Measurements from ENCODE around the gene FAM114A2. TPM values are rescaled to one million over a fixed set of nuclear protein-coding genes. Genes with fewer than 3 reads are reported as not detected.

Gene FAM114A2
- total and polyA plus RNA-seq, 4 donors: 5.4 to 18.3 (median 11.6) TPM

DNA sequence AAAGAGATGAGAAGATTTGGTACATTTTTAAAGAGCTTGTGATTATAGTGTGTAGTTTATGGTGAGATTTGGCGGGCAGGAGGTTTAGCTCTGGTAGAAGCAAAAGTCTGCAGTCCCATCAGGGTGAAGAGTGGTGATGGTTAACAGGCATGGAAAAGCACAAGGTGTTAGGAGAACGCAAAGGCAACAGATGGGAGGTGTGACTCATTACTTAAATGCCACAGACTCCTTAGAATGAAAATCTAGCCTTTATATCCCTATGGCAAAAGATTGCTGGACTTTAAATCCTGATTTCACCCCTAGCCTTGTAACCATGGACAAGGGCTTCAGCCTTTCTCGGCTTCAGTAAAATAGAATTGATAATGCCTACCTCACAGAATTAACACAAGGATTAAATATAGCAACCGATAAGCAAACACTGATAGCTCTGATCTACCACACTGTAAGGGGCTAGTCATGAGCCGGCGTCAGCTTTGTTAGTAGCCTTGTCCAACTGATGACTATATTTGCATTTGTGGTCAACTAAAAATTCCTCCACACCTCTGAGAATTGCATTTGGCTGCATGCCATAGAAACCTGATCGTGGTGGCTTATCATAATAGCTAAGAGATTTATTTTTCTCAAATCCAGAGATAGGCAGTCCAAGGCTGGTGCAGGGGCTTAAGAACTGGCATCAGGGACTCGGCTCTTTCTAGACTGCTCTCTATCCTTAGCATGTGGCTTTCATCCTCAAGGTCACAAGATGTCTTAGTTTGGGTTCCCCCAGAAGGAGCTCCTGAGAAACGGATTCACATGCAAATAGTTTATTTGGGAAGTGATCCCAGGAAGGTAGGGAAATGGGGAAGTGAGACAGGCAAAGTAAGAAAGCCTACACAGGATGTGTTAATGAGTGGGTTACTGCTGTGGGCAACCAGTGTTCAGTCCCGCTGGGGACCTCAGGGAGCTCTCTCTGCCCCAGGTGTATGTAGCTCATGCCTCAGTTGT lies 19.6 kb upstream of the FAM114A2 start (continued):
- TF ChIP-seq, protein P1, sequence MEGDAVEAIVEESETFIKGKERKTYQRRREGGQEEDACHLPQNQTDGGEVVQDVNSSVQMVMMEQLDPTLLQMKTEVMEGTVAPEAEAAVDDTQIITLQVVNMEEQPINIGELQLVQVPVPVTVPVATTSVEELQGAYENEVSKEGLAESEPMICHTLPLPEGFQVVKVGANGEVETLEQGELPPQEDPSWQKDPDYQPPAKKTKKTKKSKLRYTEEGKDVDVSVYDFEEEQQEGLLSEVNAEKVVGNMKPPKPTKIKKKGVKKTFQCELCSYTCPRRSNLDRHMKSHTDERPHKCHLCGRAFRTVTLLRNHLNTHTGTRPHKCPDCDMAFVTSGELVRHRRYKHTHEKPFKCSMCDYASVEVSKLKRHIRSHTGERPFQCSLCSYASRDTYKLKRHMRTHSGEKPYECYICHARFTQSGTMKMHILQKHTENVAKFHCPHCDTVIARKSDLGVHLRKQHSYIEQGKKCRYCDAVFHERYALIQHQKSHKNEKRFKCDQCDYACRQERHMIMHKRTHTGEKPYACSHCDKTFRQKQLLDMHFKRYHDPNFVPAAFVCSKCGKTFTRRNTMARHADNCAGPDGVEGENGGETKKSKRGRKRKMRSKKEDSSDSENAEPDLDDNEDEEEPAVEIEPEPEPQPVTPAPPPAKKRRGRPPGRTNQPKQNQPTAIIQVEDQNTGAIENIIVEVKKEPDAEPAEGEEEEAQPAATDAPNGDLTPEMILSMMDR (IDR thresholded peaks at IDR 0.05; ENCODE audit: low read depth, low read length, missing input control): no peak
- TF ChIP-seq GABPA (IDR thresholded peaks at IDR 0.05 in 1 of 2, conservative IDR thresholded peaks at IDR 0.05 in 1 of 2) (no peak), RAD21 (IDR thresholded peaks at IDR 0.05) (no peak)

DNA sequence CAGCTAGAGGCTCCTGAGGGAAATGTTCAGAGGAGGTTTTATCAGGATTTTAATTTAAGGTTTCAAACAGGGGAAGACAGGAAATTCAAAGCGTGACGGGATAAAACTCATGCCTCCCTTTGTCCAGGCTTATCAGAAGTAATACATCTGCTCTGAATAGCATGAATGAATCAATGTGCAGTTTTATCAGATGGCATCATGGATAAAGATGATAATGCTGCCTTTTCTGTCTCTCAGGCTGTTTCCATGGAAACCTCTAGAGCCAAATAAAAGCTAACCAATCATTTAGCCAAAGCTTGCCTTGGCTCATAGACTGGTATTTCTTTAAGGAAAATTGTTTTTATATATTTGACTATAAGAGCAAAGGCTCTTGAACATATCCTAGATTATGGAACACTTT lies 16.5 kb upstream of the FAM114A2 start:
- Histone ChIP-seq H3K27ac (ENCODE audit: low read depth in 1 of 2, low read length in 2 of 2) (no peak overlapping the region), H3K9ac (ENCODE audit: low read depth in 1 of 2, low read length in 2 of 2) (no peak overlapping the region), H3K27me3 (ENCODE audit: control insufficient read depth in 4 of 4, insufficient read depth in 4 of 4, low read length in 3 of 4) (no peaks in the 10 kb centered on the region), H3K9me3 (ENCODE audit: control insufficient read depth in 4 of 4, low read length in 3 of 4) (no peaks in the 10 kb centered on the region), H3K36me3 (ENCODE audit: control insufficient read depth in 4 of 4, insufficient read depth in 3 of 4, low read depth in 1 of 4, low read length in 3 of 4) (peaks cover 2 to 11% (median 8%) of the 10 kb centered on the region in 4 donors), H3K4me1 (ENCODE audit: control insufficient read depth in 4 of 4, insufficient read depth in 4 of 4, low read length in 3 of 4) (peaks cover 0 to 11% (median 7%) of the 10 kb centered on the region in 4 donors), H3K4me3 (ENCODE audit: low read depth in 1 of 3, low read length in 3 of 3) (no peak overlapping the region)
- TF ChIP-seq FOXA2 (IDR thresholded peaks at IDR 0.05) (no peak), JUND (IDR thresholded peaks at IDR 0.05) (no peak), RXRA (IDR thresholded peaks at IDR 0.05) (no peak)
- TF ChIP-seq, protein P1 (IDR thresholded peaks at IDR 0.05; ENCODE audit: low read depth, low read length, missing input control): no peak
- TF ChIP-seq, protein P2, sequence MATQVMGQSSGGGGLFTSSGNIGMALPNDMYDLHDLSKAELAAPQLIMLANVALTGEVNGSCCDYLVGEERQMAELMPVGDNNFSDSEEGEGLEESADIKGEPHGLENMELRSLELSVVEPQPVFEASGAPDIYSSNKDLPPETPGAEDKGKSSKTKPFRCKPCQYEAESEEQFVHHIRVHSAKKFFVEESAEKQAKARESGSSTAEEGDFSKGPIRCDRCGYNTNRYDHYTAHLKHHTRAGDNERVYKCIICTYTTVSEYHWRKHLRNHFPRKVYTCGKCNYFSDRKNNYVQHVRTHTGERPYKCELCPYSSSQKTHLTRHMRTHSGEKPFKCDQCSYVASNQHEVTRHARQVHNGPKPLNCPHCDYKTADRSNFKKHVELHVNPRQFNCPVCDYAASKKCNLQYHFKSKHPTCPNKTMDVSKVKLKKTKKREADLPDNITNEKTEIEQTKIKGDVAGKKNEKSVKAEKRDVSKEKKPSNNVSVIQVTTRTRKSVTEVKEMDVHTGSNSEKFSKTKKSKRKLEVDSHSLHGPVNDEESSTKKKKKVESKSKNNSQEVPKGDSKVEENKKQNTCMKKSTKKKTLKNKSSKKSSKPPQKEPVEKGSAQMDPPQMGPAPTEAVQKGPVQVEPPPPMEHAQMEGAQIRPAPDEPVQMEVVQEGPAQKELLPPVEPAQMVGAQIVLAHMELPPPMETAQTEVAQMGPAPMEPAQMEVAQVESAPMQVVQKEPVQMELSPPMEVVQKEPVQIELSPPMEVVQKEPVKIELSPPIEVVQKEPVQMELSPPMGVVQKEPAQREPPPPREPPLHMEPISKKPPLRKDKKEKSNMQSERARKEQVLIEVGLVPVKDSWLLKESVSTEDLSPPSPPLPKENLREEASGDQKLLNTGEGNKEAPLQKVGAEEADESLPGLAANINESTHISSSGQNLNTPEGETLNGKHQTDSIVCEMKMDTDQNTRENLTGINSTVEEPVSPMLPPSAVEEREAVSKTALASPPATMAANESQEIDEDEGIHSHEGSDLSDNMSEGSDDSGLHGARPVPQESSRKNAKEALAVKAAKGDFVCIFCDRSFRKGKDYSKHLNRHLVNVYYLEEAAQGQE (IDR thresholded peaks at IDR 0.05): no peak
- WGBS: 94% methylated on average over 2 of the region's 2 CpGs
- DNase-seq (ENCODE audit: low spot score): no peak

DNA sequence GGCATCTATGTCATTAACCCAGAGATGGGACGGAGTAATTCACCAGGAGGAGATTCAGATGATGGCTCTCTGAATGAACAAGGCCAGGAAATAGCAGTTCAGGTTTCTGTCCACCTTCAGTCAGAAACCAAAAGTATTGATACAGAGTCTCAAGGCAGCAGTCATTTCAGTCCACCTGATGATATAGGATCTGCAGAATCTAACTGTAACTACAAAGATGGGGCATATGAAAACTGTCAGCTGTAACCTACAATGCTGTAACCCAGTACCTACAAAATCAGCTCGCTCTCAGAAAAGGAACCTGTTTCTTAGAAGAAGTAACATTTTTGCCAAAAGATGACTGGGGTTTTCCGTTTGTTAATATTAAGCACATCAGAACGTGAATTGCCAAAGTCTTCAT lies 14.8 kb upstream of the FAM114A2 start:
- Histone ChIP-seq H3K27ac (ENCODE audit: low read depth in 1 of 2, low read length in 2 of 2) (no peak overlapping the region), H3K27me3 (ENCODE audit: control insufficient read depth in 4 of 4, insufficient read depth in 4 of 4, low read length in 3 of 4) (no peaks in the 10 kb centered on the region), H3K36me3 (ENCODE audit: control insufficient read depth in 4 of 4, insufficient read depth in 3 of 4, low read depth in 1 of 4, low read length in 3 of 4) (peaks cover 2 to 11% (median 8%) of the 10 kb centered on the region in 4 donors), H3K9ac (ENCODE audit: low read depth in 1 of 2, low read length in 2 of 2) (no peak overlapping the region), H3K4me1 (ENCODE audit: control insufficient read depth in 4 of 4, insufficient read depth in 4 of 4, low read length in 3 of 4) (no peaks in the 10 kb centered on the region), H3K4me3 (ENCODE audit: low read depth in 1 of 3, low read length in 3 of 3) (no peak overlapping the region), H3K9me3 (ENCODE audit: control insufficient read depth in 4 of 4, low read length in 3 of 4) (no peaks in the 10 kb centered on the region)
- 96% methylated on average over 4 of the region's 4 CpGs for WGBS
- DNase-seq (ENCODE audit: low spot score): no peak
- no peak for TF ChIP-seq EGR1 (IDR thresholded peaks at IDR 0.05; ENCODE audit: low read depth in 2 of 2)
- TF ChIP-seq, protein P2 (IDR thresholded peaks at IDR 0.05): no peak
- no peak for TF ChIP-seq RAD21 (IDR thresholded peaks at IDR 0.05)
- no peak for TF ChIP-seq SP1 (IDR thresholded peaks at IDR 0.05)
- TF ChIP-seq GABPA (IDR thresholded peaks at IDR 0.05 in 1 of 2, conservative IDR thresholded peaks at IDR 0.05 in 1 of 2): no peak
- TF ChIP-seq, protein P3, sequence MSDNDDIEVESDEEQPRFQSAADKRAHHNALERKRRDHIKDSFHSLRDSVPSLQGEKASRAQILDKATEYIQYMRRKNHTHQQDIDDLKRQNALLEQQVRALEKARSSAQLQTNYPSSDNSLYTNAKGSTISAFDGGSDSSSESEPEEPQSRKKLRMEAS (IDR thresholded peaks at IDR 0.05): no peak
- TF ChIP-seq RXRA (IDR thresholded peaks at IDR 0.05): no peak
- TF ChIP-seq FOXA1 (IDR thresholded peaks at IDR 0.05): no peak
- TF ChIP-seq, protein P4, sequence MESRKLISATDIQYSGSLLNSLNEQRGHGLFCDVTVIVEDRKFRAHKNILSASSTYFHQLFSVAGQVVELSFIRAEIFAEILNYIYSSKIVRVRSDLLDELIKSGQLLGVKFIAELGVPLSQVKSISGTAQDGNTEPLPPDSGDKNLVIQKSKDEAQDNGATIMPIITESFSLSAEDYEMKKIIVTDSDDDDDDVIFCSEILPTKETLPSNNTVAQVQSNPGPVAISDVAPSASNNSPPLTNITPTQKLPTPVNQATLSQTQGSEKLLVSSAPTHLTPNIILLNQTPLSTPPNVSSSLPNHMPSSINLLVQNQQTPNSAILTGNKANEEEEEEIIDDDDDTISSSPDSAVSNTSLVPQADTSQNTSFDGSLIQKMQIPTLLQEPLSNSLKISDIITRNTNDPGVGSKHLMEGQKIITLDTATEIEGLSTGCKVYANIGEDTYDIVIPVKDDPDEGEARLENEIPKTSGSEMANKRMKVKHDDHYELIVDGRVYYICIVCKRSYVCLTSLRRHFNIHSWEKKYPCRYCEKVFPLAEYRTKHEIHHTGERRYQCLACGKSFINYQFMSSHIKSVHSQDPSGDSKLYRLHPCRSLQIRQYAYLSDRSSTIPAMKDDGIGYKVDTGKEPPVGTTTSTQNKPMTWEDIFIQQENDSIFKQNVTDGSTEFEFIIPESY (IDR thresholded peaks at IDR 0.05): no peak
- no peak for TF ChIP-seq HNF4G (IDR thresholded peaks at IDR 0.05)
- TF ChIP-seq YY1 (IDR thresholded peaks at IDR 0.05): no peak

All from liver (tissue), 9 donors.